ENCODE results near the gene GARS1. TPM values are rescaled to one million over a fixed set of nuclear protein-coding genes. Genes with fewer than 3 reads are reported as not detected.

Gene GARS1
- total and polyA plus RNA-seq, 4 donors: 43.3 to 73.6 (median 67.8) TPM

GRCh38 chr7:30583181-30583580 is 11.5 kb upstream of the GARS1 start:
- Histone ChIP-seq H3K4me3 (ENCODE audit: low read depth in 1 of 3, low read length in 3 of 3) (no peak overlapping the region), H3K9me3 (ENCODE audit: control insufficient read depth in 4 of 4, low read length in 3 of 4) (no peaks in the 10 kb centered on the region), H3K27ac (ENCODE audit: low read depth in 1 of 2, low read length in 2 of 2) (no peak overlapping the region), H3K27me3 (ENCODE audit: control insufficient read depth in 4 of 4, insufficient read depth in 4 of 4, low read length in 3 of 4) (no peaks in the 10 kb centered on the region), H3K4me1 (ENCODE audit: control insufficient read depth in 4 of 4, insufficient read depth in 4 of 4, low read length in 3 of 4) (no peaks in the 10 kb centered on the region), H3K36me3 (ENCODE audit: control insufficient read depth in 4 of 4, insufficient read depth in 3 of 4, low read depth in 1 of 4, low read length in 3 of 4) (peaks cover 4 to 31% (median 25%) of the 10 kb centered on the region in 4 donors), H3K9ac (ENCODE audit: low read depth in 1 of 2, low read length in 2 of 2) (no peak overlapping the region)
- 95% methylated on average over 2 of the region's 2 CpGs for WGBS
- no peak for DNase-seq (ENCODE audit: low spot score)
- TF ChIP-seq MAX (IDR thresholded peaks at IDR 0.05) (no peak), RAD21 (IDR thresholded peaks at IDR 0.05) (no peak), HNF4A (conservative IDR thresholded peaks at IDR 0.05) (no peak), GABPA (IDR thresholded peaks at IDR 0.05 in 1 of 2, conservative IDR thresholded peaks at IDR 0.05 in 1 of 2) (no peak), RXRA (IDR thresholded peaks at IDR 0.05) (no peak), ATF3 (IDR thresholded peaks at IDR 0.05) (no peak), YY1 (IDR thresholded peaks at IDR 0.05) (no peak), TAF1 (conservative IDR thresholded peaks at IDR 0.05) (no peak), REST (IDR thresholded peaks at IDR 0.05) (no peak), NR2F2 (IDR thresholded peaks at IDR 0.05) (no peak), FOXA1 (IDR thresholded peaks at IDR 0.05) (no peak), CTCF (IDR thresholded peaks at IDR 0.05; ENCODE audit: low read depth, low read length, missing input control) (no peak), ZBTB33 (IDR thresholded peaks at IDR 0.05) (no peak)

- 81% methylated on average over 2 of the region's 2 CpGs for WGBS
- H3K9ac ChIP-seq (ENCODE audit: low read depth in 1 of 2, low read length in 2 of 2): no peak overlapping the region
- H3K4me1 ChIP-seq (ENCODE audit: control insufficient read depth in 4 of 4, insufficient read depth in 4 of 4, low read length in 3 of 4): no peaks in the 10 kb centered on the region
- TF ChIP-seq TAF1 (conservative IDR thresholded peaks at IDR 0.05) (no peak), RAD21 (IDR thresholded peaks at IDR 0.05) (no peak), HNF4G (IDR thresholded peaks at IDR 0.05) (no peak), NR2F2 (IDR thresholded peaks at IDR 0.05) (no peak), GABPA (IDR thresholded peaks at IDR 0.05 in 1 of 2, conservative IDR thresholded peaks at IDR 0.05 in 1 of 2) (no peak), ZBTB33 (IDR thresholded peaks at IDR 0.05) (no peak)
- H3K27me3 ChIP-seq (ENCODE audit: control insufficient read depth in 4 of 4, insufficient read depth in 4 of 4, low read length in 3 of 4): no peaks in the 10 kb centered on the region
- H3K27ac ChIP-seq (ENCODE audit: low read depth in 1 of 2, low read length in 2 of 2): no peak overlapping the region
- DNase-seq (ENCODE audit: low spot score): no peak
- H3K4me3 ChIP-seq (ENCODE audit: low read depth in 1 of 3, low read length in 3 of 3): no peak overlapping the region
- no peaks in the 10 kb centered on the region for H3K9me3 ChIP-seq (ENCODE audit: control insufficient read depth in 4 of 4, low read length in 3 of 4)
- H3K36me3 ChIP-seq (ENCODE audit: control insufficient read depth in 4 of 4, insufficient read depth in 3 of 4, low read depth in 1 of 4, low read length in 3 of 4): peaks cover 4 to 24% (median 18%) of the 10 kb centered on the region in 4 donors
Observed at GRCh38 chr7:30584415-30584814, 10.3 kb upstream of the GARS1 start.
